ENCODE data around the gene PPY.
"Not testable (repeated sequence)": the region's sequence is repeated elsewhere in the genome, so short reads cannot be mapped to it uniquely, and the experiment has no call there.

The PPY gene

DNA sequence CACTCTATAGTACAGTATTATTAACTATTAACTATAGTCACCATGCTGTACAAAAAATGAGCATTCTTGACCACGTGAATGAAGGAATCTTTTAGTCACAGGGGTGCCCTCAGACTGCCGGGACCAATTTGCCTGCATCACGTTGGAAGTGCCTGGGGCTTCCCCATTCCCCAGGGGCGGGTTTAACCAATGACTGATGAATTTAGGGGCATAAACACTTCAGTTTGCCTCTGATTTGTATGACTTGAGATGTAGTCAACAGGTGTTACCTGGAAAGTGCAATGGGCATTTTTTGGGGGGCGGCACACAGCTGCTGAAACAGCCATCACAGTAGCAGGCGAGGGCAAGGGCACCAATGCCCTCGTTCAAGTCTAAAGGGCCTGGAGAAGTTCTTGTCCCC, 20.2 kb upstream of the PPY start:
- no peak for DNase-seq (ENCODE audit: low spot score)

DNA sequence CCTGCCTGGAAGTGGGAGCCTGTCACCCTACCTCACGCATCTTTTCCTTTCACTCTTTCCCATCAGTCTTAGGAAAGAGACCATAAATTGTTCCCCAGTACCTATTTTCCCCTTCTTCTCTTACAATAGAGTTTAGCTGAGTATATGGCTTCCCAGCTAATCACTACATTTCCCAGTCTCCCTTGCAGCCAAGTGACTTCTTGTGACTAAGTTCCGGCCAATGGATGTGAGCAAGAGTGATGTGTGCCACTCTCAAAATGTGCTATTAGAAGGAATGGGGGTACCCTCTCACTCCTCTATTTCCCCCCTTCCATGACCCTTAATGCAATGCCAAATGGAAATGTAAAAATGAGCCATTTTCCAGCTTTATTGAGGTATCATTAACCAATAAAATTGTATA, 19.7 kb upstream of the PPY start:
- no peak for DNase-seq (ENCODE audit: low spot score)

DNA sequence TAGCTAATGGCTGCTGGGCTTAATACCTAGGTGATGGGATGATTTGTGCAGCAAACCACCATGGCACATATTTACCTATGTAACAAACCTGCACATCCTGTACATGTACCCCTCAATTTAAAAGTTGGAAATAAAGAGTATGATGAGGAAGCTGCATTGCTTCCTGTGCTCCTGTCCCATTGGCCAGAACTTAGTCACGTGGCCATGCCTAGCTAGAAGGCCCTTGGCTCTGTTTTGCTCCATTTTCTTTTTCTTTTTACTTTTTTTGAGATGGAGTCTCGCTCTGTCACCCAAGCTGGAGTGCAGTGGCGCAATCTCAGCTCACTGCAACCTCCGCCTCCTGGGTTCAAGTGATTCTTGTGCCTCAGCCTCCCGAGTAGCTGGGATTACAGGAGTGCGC, 19.0 kb upstream of the PPY start:
- not testable (repeated sequence) for DNase-seq (ENCODE audit: low spot score)

DNA sequence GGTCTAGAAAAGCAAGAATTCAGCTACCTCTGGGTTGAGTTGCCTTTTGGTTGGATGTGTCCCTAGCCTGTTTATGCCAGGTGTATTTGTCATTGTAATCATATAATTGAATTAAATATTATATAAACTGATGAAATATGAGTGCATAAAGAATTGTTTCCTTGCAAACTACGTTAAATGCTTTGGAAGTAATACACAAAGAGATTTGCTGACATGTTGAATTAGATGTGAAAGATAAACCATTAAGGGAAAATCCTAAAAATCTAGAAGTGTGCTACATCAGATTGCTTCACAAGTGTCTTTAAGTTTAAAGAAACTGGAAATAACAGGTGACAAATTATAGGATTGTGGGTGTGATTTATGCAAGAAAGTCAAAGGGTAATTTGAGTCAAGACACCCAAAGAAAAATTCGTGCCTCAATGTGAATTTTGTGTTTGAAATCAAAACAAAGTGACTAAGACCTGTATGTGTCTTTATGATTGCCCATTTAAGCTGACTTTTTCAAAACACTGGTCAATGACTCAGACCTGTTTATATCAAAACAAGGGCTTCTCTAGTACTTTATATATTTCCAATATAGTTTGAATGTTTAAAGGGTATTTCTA, 16.6 kb upstream of the PPY start:
- no peak for DNase-seq (ENCODE audit: low spot score)

DNA sequence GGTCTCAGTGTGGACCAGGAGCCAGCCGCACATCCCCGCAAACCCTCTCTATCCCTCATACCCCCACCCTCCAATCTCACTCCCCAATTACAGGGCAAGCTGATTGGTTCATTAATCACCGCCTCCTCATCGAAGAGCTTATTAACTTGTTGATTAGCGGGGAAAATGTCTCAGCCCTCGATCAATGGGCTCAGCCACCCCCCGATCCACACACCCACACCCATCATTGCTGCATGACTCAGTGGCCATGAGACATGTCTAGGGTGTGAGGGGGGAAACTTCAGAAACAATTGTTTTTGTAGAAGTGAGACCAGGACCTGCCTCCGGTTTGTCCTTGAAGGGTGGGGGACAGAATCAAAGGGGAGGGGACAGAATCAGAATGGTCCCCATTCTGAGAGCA, 13.9 kb upstream of the PPY start:
- no peak for DNase-seq (ENCODE audit: low spot score)

DNA sequence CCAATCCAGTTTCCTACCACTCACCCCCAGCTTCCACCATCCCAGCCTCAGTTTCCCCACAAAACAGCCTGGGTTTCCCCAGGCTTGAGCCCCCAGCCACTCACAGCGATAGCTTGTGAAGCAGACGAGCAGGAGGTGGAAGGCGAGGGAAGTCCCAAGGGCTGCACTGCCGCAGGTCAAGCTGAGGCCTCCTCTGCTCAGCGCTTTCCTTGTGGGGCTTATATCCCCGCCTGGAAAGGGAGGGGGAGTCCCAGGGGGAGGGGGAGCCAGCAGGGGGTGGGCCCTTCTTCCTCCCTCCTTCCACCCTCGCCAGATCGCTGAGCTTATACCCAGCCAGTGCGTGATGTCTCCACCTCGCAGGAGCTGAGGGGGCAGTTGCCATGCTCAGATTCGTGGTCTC, 11.5 kb upstream of the PPY start, which contains the start of gene PYY:
Gene PYY, minus strand, starts transcription at position 195 of the 400 bp plus-strand sequence. CDS start 457 bp downstream, outside the sequence.
- no peak for DNase-seq (ENCODE audit: low spot score)

DNA sequence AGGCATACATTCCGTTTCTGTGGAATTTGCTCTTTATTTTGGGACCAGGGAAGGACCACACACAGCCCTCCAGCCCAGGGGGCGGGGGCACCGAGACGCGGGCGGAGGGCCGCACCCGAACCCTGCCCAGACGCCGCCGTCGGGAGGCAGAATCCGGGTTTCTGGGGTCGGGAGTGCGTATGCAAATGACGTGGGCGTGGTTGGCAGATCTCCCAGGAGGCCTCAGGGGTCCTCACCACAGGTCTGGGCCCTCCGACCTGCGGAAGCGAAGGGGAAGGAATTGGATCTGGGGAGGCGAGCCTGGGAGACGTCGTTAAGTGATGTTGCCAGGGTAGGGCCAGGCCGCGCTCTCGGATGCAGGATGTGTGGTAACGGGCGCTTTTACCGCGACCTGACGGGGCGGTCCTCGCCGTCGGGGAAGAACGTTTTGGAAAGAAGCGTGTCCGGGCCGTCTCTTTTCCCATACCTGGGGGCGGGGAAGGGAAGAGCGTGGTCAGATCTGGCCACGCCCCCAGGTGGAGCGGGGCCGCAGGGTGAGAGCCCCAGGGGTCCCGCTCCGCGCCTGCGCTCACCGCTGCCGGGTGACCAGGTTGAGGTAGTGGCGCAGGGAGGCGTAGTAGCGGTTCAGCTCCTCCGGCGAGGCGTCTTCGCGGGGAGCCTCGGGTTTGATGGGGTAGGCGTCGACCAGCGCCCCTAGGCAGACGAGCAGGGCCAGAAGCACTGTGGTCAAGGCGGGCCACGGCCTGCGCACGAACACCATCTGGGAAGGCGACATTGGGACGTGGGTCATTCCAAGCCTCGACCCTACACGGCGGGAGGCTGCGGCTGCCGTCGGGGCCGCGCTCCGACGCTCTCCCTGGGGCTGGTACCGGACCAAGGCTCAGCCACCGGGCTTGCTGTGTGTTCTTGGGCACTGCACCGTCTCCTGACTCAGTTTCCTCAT, 10.7 kb upstream of the PPY start:
- DNase-seq (ENCODE audit: low spot score): no peak

DNA sequence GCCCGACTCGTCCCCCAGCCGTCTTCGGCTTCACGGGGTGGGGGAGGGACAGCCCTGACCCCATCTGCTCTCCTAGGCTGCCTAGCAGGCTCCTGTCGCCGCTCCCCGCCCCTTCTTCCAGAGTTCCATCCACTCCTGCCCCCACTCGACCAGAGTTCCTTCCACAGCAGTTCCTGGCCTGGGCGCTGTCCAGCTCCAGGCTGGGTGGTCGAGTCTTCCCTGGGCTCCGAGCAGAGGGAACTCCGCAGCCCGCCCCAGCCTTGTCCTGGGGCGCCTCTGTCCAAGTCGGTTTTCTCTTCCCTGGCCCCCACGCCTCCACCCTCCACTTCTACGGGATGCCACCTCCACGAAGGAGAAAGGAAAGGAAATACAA, 10.1 kb upstream of the PPY start:
- no peak for DNase-seq (ENCODE audit: low spot score)

DNA sequence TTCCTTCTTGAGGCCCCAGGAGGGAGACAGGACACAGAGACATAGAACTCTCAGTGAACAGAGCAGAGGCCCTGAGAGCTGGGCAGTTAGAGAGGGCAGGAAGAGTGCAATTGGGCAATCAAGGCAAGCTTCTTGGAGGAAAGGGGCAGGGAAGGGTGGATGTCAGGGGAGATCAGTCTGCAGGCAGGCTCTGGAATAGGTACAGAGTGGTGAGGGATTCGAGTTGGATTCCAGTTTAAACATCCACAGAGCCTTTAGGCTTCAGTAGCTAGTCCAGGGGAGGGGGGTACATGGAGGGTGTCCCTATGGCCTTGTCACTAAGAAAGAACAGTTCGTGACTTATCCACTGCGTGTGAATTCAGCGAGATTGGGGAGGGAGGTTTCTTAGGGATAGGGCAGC, 9.5 kb upstream of the PPY start:
- no peak for DNase-seq (ENCODE audit: low spot score)

DNA sequence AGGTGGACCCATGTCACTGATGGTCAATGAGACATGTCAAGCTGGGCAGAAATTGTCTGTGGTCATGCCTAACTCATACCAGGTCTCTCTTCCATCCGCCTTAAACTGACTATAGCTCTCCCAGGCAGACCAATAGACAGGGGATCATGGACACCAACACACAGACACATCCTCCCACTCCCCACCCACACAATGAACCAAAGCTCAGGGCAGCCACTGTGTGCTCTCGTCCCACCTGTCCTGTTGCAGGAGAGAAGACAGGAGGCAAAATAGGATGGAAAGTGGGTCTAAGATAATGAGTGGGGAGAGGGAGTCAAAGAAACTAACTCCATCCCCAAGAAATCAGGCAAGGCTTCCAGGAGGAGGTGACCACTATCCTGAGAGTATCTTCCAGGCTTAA, 8.3 kb upstream of the PPY start:
- no peak for DNase-seq (ENCODE audit: low spot score)

DNA sequence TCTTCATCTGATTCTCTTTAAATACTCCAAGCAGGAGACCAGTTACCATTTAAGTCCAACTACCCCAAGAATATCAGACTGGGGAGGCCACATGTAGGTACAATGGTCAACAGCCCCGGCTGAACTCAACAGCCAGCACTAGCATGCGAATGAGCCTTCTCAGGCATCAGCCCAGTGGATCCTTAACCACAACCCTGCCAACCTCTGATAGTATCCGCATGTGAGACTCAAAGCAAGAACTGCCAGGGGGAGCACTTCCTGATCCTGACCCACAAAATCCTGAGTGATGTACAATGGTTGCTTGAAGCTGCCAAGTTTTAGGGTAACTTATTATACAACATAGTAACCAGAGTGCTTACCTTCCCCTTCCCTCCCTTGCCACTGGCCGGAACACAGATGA, 7.5 kb upstream of the PPY start:
- DNase-seq (ENCODE audit: low spot score): no peak

DNA sequence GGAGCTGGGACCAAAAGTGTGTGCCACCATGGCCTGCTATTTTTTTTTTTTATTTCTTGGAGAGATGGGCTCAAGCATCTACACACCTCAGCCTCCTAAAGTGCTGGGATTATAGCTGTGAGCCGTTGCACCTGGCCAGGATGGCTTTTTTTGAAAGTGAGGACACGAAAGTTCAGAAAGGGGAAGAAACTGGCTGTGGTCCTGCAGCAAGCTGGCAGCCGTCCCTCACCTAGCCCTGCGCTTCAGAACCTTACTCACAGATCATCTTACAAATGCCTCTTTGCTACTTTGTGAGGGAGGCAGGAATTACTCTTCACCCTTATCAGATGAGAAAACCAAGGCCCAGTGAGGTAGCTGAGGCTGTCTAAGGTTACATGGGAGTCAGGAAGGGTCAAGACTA, 4.5 kb upstream of the PPY start:
- DNase-seq (ENCODE audit: low spot score): no peak

DNA sequence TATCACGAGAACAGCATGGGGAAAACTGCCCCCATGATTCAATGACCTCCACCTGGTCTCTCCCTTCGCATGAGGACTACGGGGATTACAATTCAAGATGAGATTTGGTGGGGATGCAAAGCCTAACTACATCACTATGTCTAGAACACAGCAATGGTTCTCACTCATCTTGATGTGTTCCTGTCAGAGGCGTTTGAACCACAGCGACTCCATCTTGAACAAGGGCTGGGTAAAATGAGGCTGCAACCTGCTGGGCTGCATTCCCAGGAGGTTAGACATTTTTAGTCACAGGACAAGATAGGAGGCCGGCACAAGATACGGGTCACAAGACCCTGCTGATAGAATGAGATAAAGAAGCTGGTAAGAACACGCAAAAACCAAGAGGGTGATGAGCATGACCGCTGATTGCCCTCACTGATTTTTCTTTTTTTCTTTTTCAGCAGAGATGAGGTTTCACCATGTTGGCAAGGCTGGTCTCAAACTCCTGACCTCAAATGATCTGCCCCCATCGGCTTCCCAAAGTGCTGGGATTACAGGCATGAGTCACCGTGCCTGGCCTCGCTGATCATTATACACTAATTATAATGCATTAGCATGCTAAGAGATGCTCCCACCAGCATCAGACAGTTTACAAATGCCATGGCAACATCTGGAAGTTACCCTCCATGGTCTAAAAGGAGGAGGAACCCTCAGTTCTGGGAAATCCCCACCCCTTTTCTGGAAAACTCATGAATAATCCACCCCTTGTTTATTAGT, 3.0 kb upstream of the PPY start:
- DNase-seq (ENCODE audit: low spot score): no peak

DNA sequence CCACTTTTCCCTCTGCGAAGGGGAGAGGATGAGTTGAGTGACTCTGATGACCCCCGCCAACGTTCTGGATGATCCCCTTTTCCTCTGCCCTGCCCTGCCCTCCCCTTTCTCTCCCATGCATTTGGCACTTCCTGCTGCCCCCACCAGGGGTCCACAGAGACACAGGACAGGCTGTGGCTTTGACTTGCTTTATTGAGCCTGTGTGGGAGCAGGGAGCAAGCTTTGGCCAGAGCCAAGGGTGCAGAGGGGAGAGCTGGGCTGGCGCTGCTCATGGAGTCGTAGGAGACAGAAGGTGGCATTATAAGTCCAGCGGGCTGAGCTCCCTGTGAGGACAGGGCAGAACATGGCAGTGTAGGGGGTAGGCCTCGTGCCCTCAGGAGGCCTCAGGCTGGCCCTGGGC, 1.6 kb downstream of the PPY start:
- DNase-seq (ENCODE audit: low spot score): peak; percentile 34

DNA sequence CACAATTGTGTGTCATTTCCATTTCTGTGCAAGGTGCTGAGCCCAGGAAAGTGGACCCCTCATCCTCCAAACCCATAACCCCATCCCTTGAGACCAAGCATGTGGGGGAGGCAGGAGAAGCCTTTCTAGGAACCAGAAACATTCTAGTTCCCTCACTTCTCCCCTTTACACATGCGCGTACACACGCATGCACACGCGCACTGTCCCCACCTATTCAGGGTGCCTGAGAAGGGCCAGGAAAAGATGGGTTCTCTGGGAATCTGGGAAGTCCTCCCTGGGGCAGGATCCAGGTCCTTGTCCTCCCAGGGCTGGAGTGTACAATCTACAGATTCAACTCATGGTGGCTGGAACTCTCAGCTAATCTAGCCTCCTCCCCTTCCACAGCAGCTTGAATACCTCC, 2.4 kb downstream of the PPY start:
- DNase-seq (ENCODE audit: low spot score): no peak

DNA sequence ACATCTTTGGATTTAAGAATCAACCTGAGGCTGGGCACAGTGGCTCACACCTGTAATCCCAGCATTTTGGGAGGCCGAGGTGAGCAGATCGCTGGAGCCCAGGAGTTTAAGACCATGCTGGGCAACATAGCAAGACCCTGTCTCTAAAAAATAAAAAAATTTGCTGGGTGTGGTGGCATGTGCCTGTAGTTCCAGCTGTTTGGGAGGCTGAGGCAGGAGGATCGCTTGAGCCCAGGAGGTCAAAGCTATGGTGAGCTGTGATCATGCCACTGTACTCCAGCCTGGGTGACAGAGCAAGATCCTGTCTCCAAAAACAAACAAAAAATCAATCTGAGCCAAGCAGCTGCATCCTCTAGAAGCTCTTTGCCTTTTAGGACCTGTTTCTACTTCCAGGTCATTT, 2.8 kb downstream of the PPY start:
- not testable (repeated sequence) for DNase-seq (ENCODE audit: low spot score)

DNA sequence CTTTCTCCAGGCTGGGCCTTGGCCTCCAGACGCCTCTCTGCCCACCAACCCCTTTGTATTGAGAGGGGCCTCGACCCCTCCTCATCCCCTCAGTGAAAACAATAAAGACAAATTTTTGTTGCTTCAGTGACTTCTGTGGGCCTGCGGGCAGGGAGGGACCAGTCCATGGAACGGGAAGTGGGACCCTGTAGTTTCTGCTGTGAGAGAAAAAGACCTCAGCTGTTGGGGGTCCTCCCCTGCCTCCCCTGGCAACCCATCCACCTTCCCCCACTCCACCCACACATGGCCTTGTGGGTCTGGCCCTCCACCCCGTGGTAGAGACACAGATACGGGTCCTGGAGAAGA, 3.5 kb downstream of the PPY start:
- no peak for DNase-seq (ENCODE audit: low spot score)

DNA sequence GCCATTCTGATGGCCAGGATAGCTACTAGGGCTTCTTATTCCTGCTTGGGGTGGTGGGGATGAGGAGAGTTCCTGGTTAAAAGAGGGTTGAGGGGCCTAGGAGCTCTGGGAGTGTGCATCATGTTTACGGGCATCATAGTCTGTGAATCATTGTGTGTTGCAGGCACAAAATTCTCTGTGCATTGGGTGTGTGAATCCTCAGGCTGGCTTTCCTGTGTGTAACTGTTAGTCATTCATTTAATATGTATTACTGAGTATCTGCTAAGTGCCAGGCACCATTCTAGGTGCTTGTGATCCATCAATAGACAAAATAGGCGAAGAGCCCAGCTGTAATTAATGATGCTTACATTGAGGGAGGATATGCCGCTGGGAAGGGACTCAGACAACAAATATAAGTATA, 5.8 kb downstream of the PPY start:
- peak; percentile 65 for DNase-seq (ENCODE audit: low spot score)

DNA sequence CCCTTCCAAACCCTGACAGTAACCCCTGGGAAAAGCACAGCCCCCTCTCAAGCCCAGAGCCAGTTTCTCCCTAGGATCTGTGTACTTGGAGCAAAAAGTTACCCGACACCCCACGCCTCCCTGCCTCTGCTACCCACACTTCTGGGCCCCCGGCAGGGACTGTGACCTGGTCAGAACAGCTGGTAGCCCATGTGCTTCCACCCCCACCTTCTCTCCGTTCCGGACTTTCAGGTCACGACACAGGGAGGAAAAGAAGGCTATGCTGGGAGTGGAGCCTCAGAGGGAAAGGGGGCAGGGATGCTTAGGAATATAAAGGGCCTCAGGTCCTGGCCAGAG, 6.4 kb downstream of the PPY start:
- no peak for DNase-seq (ENCODE audit: low spot score)

DNA sequence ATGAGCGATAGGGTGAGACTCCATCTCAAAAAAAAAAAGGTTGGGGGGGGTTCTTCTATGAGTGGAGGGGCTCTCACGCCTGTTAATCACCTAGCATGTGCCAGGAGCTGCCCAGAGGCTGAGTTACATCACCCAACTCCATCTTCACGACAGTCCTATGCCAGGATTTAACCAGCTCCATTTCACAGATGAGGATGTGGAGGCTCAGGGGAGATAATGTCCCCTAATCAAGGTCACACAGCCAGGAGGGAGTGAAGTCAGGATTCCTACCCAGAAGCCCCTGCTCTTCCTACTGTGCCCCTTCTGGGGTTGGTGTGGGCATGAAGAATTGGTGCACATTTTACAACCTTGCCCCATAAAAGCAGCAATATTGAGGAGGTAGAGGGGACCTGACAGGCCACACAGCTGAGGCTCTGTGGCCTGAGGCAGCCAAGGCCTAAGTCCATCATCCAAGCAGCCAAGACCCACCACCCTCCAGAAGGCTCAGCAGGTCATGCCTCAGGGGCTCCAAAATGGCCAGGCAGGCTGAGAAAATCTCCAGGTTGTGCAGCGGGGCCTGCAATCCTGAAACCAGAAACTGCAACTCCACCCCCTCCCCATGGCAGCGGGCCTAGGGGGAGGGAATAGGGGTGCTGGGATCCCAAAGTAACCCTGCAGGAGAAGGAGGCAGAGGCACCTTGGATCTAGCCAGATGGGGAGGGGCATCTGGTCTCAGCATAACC, 6.9 kb downstream of the PPY start:
- DNase-seq (ENCODE audit: low spot score): no peak

DNA sequence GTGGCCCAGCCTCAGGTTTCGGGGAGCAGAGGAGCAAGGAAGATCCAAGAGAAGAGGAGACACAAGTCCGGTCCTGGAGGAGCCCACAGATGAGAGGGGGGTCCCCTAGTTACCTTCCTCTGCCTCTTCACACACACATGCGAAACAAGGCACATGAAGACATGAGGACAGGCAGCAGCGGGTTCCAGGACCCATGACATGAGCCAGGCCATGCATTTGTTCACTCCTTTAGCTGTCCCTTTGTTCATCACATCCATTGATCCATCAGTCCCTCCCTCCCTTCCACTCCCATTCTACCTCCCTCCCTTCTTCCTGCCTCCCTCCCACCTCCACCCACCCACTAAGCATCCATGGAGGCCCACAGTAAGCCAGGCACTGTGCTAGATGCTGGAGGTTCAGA, 9.4 kb downstream of the PPY start:
- DNase-seq (ENCODE audit: low spot score): no peak

DNA sequence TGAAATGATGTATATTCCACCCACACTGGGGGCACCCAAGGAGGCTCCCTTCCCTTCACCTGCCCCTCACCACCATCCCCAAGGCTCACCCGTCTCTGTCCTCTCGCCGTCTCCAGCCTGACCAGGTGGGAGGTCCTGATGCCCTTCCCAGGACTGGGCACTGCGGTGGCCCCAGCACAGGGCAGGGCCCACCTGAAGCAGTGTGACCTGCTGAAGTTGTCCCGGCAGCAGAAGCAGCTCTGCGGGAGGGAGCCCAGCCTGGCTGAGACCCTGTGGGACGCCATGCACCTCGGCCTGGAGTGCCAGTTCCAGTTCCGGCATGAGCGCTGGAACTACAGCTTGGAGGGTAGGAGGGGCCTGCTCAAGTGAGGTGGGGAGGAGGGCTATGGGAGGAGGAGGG, 9.9 kb downstream of the PPY start:
- no peak for DNase-seq (ENCODE audit: low spot score)
